IPS DF 19.7 (cell line): ENCODE results near the gene ITSN1.
"Not testable (repeated sequence)": the region's sequence is repeated elsewhere in the genome, so short reads cannot be mapped to it uniquely, and the experiment has no call there.

ENCODE experiments used
- DNase-seq: peaks from one replicate; pipeline ENCODE4 v3.0.0-alpha.2; 2013; ENCODE audit warnings: low read depth, low spot score

ITSN1 gene

GRCh38 chr21:33729139-33729538 is 86.8 kb downstream of the ITSN1 start:
- DNase-seq = not testable (repeated sequence)

- no peak for DNase-seq
These were observed 87.3 kb downstream of the ITSN1 start for GRCh38 chr21:33729641-33730040.

GRCh38 chr21:33731447-33731846 is 89.1 kb downstream of the ITSN1 start:
- no peak for DNase-seq

GRCh38 chr21:33732038-33732437 is 89.7 kb downstream of the ITSN1 start:
- DNase-seq = no peak

- DNase-seq = no peak
These were observed 91.3 kb downstream of the ITSN1 start for GRCh38 chr21:33733601-33734000.

GRCh38 chr21:33734291-33734690 is 92.0 kb downstream of the ITSN1 start:
- DNase-seq = no peak

GRCh38 chr21:33734818-33735217 is 92.5 kb downstream of the ITSN1 start:
- no peak for DNase-seq

- DNase-seq = no peak
These were observed 94.3 kb downstream of the ITSN1 start for GRCh38 chr21:33736569-33736968.

- DNase-seq = no peak
These were observed 97.4 kb downstream of the ITSN1 start for GRCh38 chr21:33739701-33740100.

- DNase-seq = no peak
These were observed 105.1 kb downstream of the ITSN1 start for GRCh38 chr21:33747420-33747819.

GRCh38 chr21:33748903-33749302 is 106.6 kb downstream of the ITSN1 start:
- DNase-seq = no peak

- no peak for DNase-seq
These were observed 107.7 kb downstream of the ITSN1 start for GRCh38 chr21:33750017-33750416.

GRCh38 chr21:33751120-33751519 is 108.8 kb downstream of the ITSN1 start:
- no peak for DNase-seq

- DNase-seq = no peak
These were observed 109.2 kb downstream of the ITSN1 start for GRCh38 chr21:33751533-33751932.

GRCh38 chr21:33752260-33752659 is 110.0 kb downstream of the ITSN1 start:
- DNase-seq = no peak

- DNase-seq = no peak
These were observed 111.6 kb downstream of the ITSN1 start for GRCh38 chr21:33753886-33754285.

GRCh38 chr21:33754481-33754880 is 112.2 kb downstream of the ITSN1 start:
- no peak for DNase-seq

- no peak for DNase-seq
These were observed 113.1 kb downstream of the ITSN1 start for GRCh38 chr21:33755354-33755753.

- DNase-seq = no peak
These were observed 118.5 kb downstream of the ITSN1 start for GRCh38 chr21:33760641-33761440.

- DNase-seq = no peak
These were observed 119.2 kb downstream of the ITSN1 start for GRCh38 chr21:33761441-33762036.

- no peak for DNase-seq
These were observed 120.7 kb downstream of the ITSN1 start for GRCh38 chr21:33762803-33763581.

GRCh38 chr21:33763582-33763899 is 121.2 kb downstream of the ITSN1 start:
- DNase-seq = no peak

- DNase-seq = no peak
These were observed 124.9 kb downstream of the ITSN1 start for GRCh38 chr21:33767236-33767635.
